Measurements from ENCODE around the gene TAPBP. TPM values are rescaled to one million over a fixed set of nuclear protein-coding genes. Genes with fewer than 3 reads are reported as not detected.
A peak's percentile ranks its signal among the peaks of the same experiment; 100 is the strongest.

Gene TAPBP
- polyA plus RNA-seq, 3 donors, result 138 to 228 (median 141) TPM

DNA sequence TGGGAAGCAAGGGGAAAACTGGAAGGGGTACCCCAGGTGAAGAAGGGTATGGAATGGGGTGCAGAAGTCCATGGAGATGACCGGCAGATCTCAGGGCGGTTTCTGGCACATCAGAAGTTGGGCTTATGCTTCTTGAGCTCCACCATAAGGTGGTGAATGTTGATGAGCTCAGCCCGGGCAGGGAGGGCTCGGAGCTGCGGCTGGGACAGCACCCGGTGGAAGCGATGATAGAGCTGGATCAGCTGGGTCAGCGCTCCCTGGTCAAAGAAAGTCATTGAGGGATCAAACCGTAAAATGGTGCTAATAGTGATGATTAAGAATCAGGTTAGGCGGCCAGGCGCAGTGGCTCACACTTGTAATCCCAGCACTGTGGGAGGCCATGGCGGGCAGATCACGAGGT, 63.1 kb downstream of the TAPBP start:
- WGBS (ENCODE audit: insufficient coverage), result 99% methylated on average over 9 of the region's 13 CpGs
- no peak overlapping the region for H3K4me2 ChIP-seq (replicated peaks; ENCODE audit: extremely low read depth, low read length, poor library complexity, severe bottlenecking)

DNA sequence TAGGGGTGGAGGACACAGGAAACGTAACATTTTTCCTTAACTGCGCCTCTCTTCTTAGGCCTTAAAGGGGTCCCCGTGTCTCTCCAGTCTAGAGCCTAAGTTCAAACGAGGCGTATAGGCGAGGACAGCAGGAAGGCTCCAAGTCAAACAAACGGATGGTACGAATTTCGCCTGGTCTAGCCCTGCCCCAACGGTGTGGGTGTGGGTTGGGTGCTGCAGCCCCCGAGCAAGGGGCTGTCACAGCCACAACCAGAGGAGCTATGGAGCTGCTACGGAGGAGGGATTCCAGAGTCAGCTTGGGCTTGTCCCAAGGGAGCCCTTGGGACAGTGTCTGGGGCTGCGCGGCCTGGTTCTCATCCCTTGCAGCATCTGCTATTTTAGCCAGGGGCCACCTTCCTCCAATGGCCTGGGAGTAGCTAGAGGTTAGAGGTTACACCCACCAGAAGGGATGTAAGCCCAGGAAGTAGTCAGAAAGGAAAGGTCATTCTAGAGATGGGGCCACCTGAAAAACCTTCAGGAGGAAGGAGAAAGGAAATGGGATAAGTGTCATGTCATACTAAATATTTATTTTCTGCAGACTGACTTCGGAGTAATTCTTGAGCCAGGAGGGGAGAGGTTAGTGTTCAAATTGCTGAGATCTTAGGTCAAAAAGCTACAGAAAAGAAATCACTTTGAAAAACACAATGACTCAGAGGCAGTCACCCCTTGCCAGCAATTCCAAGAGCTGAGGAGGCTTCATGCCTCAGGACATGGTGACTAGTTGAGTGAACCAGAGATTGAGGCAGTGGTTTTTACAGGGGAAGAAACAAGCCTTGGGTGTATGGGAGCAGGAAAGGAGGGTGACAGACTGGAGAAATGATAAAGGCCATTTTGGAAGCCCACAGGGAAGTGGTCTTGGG, 63.9 kb downstream of the TAPBP start:
- H3K4me2 ChIP-seq (replicated peaks; ENCODE audit: extremely low read depth, low read length, poor library complexity, severe bottlenecking), result peak overlapping the region; percentile 84
- TF ChIP-seq, protein P1, sequence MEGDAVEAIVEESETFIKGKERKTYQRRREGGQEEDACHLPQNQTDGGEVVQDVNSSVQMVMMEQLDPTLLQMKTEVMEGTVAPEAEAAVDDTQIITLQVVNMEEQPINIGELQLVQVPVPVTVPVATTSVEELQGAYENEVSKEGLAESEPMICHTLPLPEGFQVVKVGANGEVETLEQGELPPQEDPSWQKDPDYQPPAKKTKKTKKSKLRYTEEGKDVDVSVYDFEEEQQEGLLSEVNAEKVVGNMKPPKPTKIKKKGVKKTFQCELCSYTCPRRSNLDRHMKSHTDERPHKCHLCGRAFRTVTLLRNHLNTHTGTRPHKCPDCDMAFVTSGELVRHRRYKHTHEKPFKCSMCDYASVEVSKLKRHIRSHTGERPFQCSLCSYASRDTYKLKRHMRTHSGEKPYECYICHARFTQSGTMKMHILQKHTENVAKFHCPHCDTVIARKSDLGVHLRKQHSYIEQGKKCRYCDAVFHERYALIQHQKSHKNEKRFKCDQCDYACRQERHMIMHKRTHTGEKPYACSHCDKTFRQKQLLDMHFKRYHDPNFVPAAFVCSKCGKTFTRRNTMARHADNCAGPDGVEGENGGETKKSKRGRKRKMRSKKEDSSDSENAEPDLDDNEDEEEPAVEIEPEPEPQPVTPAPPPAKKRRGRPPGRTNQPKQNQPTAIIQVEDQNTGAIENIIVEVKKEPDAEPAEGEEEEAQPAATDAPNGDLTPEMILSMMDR (IDR thresholded peaks at IDR 0.05), result no peak
- H3K27ac Mint-ChIP-seq, result peak overlapping the region; percentile 91 to 97 (median 94)
- peaks cover 24 to 29% of the 10 kb centered on the region in 2 donors for H3K4me1 ChIP-seq (ENCODE audit: control insufficient read depth in 1 of 2, insufficient read depth in 2 of 2, low read length in 2 of 2)
- H3K27me3 ChIP-seq (ENCODE audit: control insufficient read depth in 2 of 2, insufficient read depth in 2 of 2, low read length in 2 of 2), result no peaks in the 10 kb centered on the region
- peak overlapping the region; percentile 43 to 77 (median 58) for H3K4me3 ChIP-seq (replicated peaks in 1 of 3; ENCODE audit: low read depth in 2 of 3, low read length in 3 of 3)
- peaks cover 4% of the 10 kb centered on the region for H3K79me2 ChIP-seq (ENCODE audit: insufficient read depth, low read length)
- peaks cover 10 to 21% of the 10 kb centered on the region in 2 donors for H3K36me3 ChIP-seq (replicated peaks in 1 of 2; ENCODE audit: control insufficient read depth in 1 of 2, insufficient read depth in 2 of 2, low read length in 2 of 2)
- DNase-seq, result peak in 1 of 3 donors; percentile 29
- intact Hi-C loops (cut with micrococcal nuclease), result loop anchor here (2.0 to 10.0 kb wide), 10 partner anchors 38 to 315 kb away; partner anchors contain the start of genes COL11A2 (in 1 of the 2), RXRB (in 1 of the 2) and SLC39A7 (in 1 of the 2)
- H4K20me1 ChIP-seq (ENCODE audit: insufficient read depth, low read length), result no peaks in the 10 kb centered on the region
- peak overlapping the region; percentile 90 for H2AFZ ChIP-seq (ENCODE audit: insufficient read depth, low read depth, low read length, poor library complexity, severe bottlenecking)
- peak overlapping the region; percentile 71 for H3K9ac ChIP-seq (ENCODE audit: insufficient read depth, low read length, poor library complexity, severe bottlenecking)
- peaks cover 7 to 13% (median 7%) of the 10 kb centered on the region in 3 donors for H3K27me3 Mint-ChIP-seq (ENCODE audit: low read depth in 3 of 3)
- H3K9me3 ChIP-seq (replicated peaks in 1 of 2; ENCODE audit: control insufficient read depth in 1 of 2, insufficient read depth in 1 of 2, low read length in 2 of 2), result no peaks in the 10 kb centered on the region
- peak overlapping the region; percentile 92 to 93 for H3K27ac ChIP-seq (ENCODE audit: low read depth in 1 of 2, low read length in 2 of 2)
- peak overlapping the region; percentile 81 to 87 for H3K4me3 Mint-ChIP-seq
- 6% methylated on average over 12 of the region's 15 CpGs for WGBS (ENCODE audit: insufficient coverage)
- H3K36me3 Mint-ChIP-seq, result peaks cover 19 to 23% of the 10 kb centered on the region in 2 donors
- no peaks in the 10 kb centered on the region for H3K9me3 Mint-ChIP-seq
- peaks cover 32% of the 10 kb centered on the region for H3K4me1 Mint-ChIP-seq

More for the DNA sequence above, 63.1 kb downstream of the TAPBP start:
- Histone ChIP-seq H3K4me1 (ENCODE audit: control insufficient read depth in 1 of 2, insufficient read depth in 2 of 2, low read length in 2 of 2) (peaks cover 24 to 29% of the 10 kb centered on the region in 2 donors), H2AFZ (ENCODE audit: insufficient read depth, low read depth, low read length, poor library complexity, severe bottlenecking) (no peak overlapping the region), H3K27me3 (ENCODE audit: control insufficient read depth in 2 of 2, insufficient read depth in 2 of 2, low read length in 2 of 2) (no peaks in the 10 kb centered on the region), H3K36me3 (replicated peaks in 1 of 2; ENCODE audit: control insufficient read depth in 1 of 2, insufficient read depth in 2 of 2, low read length in 2 of 2) (peaks cover 13 to 21% of the 10 kb centered on the region in 2 donors), H3K4me3 (replicated peaks in 1 of 3; ENCODE audit: low read depth in 2 of 3, low read length in 3 of 3) (no peak overlapping the region), H3K79me2 (ENCODE audit: insufficient read depth, low read length) (peaks cover 4% of the 10 kb centered on the region), H4K20me1 (ENCODE audit: insufficient read depth, low read length) (no peaks in the 10 kb centered on the region), H3K27ac (ENCODE audit: low read depth in 1 of 2, low read length in 2 of 2) (peak overlapping the region in 1 of 2 donors; percentile 92), H3K9ac (ENCODE audit: insufficient read depth, low read length, poor library complexity, severe bottlenecking) (no peak overlapping the region), H3K9me3 (replicated peaks in 1 of 2; ENCODE audit: control insufficient read depth in 1 of 2, insufficient read depth in 1 of 2, low read length in 2 of 2) (no peaks in the 10 kb centered on the region)
- no peak for DNase-seq
- H3K4me3 Mint-ChIP-seq, result no peak overlapping the region
- H3K4me1 Mint-ChIP-seq, result peaks cover 32% of the 10 kb centered on the region
- H3K27me3 Mint-ChIP-seq (ENCODE audit: low read depth in 3 of 3), result peaks cover 7 to 9% (median 7%) of the 10 kb centered on the region in 3 donors
- peaks cover 20 to 25% of the 10 kb centered on the region in 2 donors for H3K36me3 Mint-ChIP-seq
- intact Hi-C loops (cut with micrococcal nuclease), result no loop called here
- TF ChIP-seq, protein P1 (IDR thresholded peaks at IDR 0.05), result no peak
- no peaks in the 10 kb centered on the region for H3K9me3 Mint-ChIP-seq
- H3K27ac Mint-ChIP-seq, result peak overlapping the region in 4 of 7 donors; percentile 91 to 96 (median 94)

Other genes starting within 250 kb of the TAPBP start
- 1,000 to 10,000 TPM in 1 of 3 donors, 100 to 1,000 TPM in 2; 578 to 1,024 (median 796) TPM for gene HLA-DPA1, start 240.4 kb downstream of the TAPBP start, polyA plus RNA-seq
- 100 to 1,000 TPM; 569 to 682 (median 676) TPM for gene HLA-DPB1, start 238.1 kb downstream of the TAPBP start, polyA plus RNA-seq
- under 1 TPM in 1 of 3 donors, not detected in 2; 0.57 TPM for gene COL11A2, start 121.6 kb downstream of the TAPBP start, polyA plus RNA-seq
- 10 to 100 TPM in 1 of 3 donors, 1 to 10 TPM in 2; 4.5 to 74.5 (median 5.1) TPM for gene RXRB, start 113.4 kb downstream of the TAPBP start, polyA plus RNA-seq
- gene SLC39A7, start 113.2 kb downstream of the TAPBP start, polyA plus RNA-seq, result 10 to 100 TPM; 14.5 to 32.7 (median 17.7) TPM
- 10 to 100 TPM in 1 of 3 donors, 1 to 10 TPM in 2; 3.8 to 10.6 (median 4.7) TPM for gene HSD17B8, start 109.4 kb downstream of the TAPBP start, polyA plus RNA-seq
- 10 to 100 TPM in 1 of 3 donors, 1 to 10 TPM in 2; 4.6 to 27.9 (median 5.7) TPM for gene RING1, start 105.6 kb downstream of the TAPBP start, polyA plus RNA-seq
- gene VPS52, start 42.2 kb downstream of the TAPBP start, polyA plus RNA-seq, result 100 to 1,000 TPM in 1 of 3 donors, 10 to 100 TPM in 2; 11.0 to 150 (median 14.5) TPM
- 1,000 to 10,000 TPM; 2,430 to 3,295 (median 2,894) TPM for gene RPS18, start 42.0 kb downstream of the TAPBP start, polyA plus RNA-seq
- 10 to 100 TPM in 2 of 3 donors, 1 to 10 TPM in 1; 6.5 to 32.2 (median 28.5) TPM for gene B3GALT4, start 37.0 kb downstream of the TAPBP start, polyA plus RNA-seq
- gene WDR46, start 24.8 kb downstream of the TAPBP start, polyA plus RNA-seq, result 10 to 100 TPM; 33.3 to 41.0 (median 37.3) TPM
- gene PFDN6, start 24.5 kb downstream of the TAPBP start, polyA plus RNA-seq, result 10 to 100 TPM; 26.0 to 36.2 (median 28.4) TPM
- 100 to 1,000 TPM in 1 of 3 donors, 10 to 100 TPM in 2; 14.9 to 145 (median 15.5) TPM for gene RGL2, start 15.1 kb downstream of the TAPBP start, polyA plus RNA-seq
- 10 to 100 TPM; 12.2 to 16.5 (median 16.1) TPM for gene ZBTB22, start 3.7 kb upstream of the TAPBP start, polyA plus RNA-seq
- gene DAXX, start 8.9 kb upstream of the TAPBP start, polyA plus RNA-seq, result 10 to 100 TPM; 22.3 to 39.2 (median 28.5) TPM
- gene KIFC1, start 77.7 kb upstream of the TAPBP start, polyA plus RNA-seq, result under 1 TPM; 0.14 to 0.87 (median 0.68) TPM
- gene PHF1, start 96.9 kb upstream of the TAPBP start, polyA plus RNA-seq, result 10 to 100 TPM in 1 of 3 donors, 1 to 10 TPM in 2; 3.0 to 90.2 (median 3.5) TPM
- 100 to 1,000 TPM; 137 to 160 (median 153) TPM for gene CUTA, start 104.0 kb upstream of the TAPBP start, polyA plus RNA-seq
- gene SYNGAP1, start 106.0 kb upstream of the TAPBP start, polyA plus RNA-seq, result 1 to 10 TPM in 1 of 3 donors, not detected in 2; 4.0 TPM
- gene ZBTB9, start 140.5 kb upstream of the TAPBP start, polyA plus RNA-seq, result 1 to 10 TPM in 2 of 3 donors, under 1 TPM in 1; 0.42 to 2.0 (median 1.1) TPM